Osteocyte (in vitro differentiated cells): ENCODE measurements around the gene IL18RAP. TPM values are rescaled to one million over a fixed set of nuclear protein-coding genes. Genes with fewer than 3 reads are reported as not detected.

ENCODE experiments used
- DNase-seq: peaks from one replicate; pipeline ENCODE4 v3.0.0; 2021; ENCODE audit warnings: mixed read lengths; ENCODE audit not compliant: unreplicated experiment; ENCODE audit errors: extremely low spot score
- H3K27ac Mint-ChIP-seq: one replicate; pipeline ENCODE4 v1.8.0; 2021; ENCODE audit warnings: mild to moderate bottlenecking, mixed read lengths; ENCODE audit not compliant: unreplicated experiment
- H3K27me3 Mint-ChIP-seq: one replicate; pipeline ENCODE4 v1.8.0; 2021; ENCODE audit warnings: mixed read lengths; ENCODE audit not compliant: unreplicated experiment
- H3K36me3 Mint-ChIP-seq: one replicate; pipeline ENCODE4 v1.8.0; 2021; ENCODE audit warnings: mixed read lengths; ENCODE audit not compliant: unreplicated experiment
- H3K4me1 Mint-ChIP-seq: one replicate; pipeline ENCODE4 v1.8.0; 2021; ENCODE audit warnings: mixed read lengths; ENCODE audit not compliant: unreplicated experiment
- H3K4me3 Mint-ChIP-seq: one replicate; pipeline ENCODE4 v1.8.0; 2021; ENCODE audit warnings: mild to moderate bottlenecking, moderate library complexity, mixed read lengths; ENCODE audit not compliant: unreplicated experiment
- H3K9me3 Mint-ChIP-seq: one replicate; pipeline ENCODE4 v1.8.0; 2021; ENCODE audit warnings: mixed read lengths; ENCODE audit not compliant: unreplicated experiment
- CTCF ChIP-seq: fragments of 200-600 bp; sonication (generic); IDR thresholded peaks from 2 replicates; pipeline ENCODE4 v1.5.0; 2021; ENCODE audit warnings: antibody characterized with exemption, mild to moderate bottlenecking, moderate library complexity
- total RNA-seq: library from RNA; stranded (reverse); gene quantifications from 2 replicates; pipeline ENCODE4 v1.2.1, GENCODE V29; 2021

IL18RAP gene
- total RNA-seq, 1 donor from 2014 or later = not detected

DNA sequence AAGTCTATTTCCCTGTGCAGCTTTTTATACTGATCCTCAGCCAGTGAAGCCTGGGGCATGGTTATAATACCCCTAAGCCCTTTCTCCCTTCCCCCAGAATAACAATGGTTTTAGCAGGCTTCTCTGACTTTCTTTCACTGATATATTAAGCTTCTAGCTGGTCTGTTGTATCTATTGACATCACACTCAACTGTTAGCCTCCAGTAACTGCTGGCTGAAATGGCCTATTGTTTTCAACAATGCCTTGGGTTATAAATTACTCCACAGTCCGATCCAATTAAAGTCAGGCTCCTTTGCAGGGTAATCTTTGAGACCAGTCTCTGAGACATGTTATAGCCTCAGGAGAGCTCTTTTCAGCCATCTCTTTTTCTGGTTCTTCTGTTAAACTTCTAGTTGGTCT lies 47.2 kb downstream of the IL18RAP start:
- H3K36me3 Mint-ChIP-seq = no peaks in the 10 kb centered on the region
- H3K4me3 Mint-ChIP-seq = no peak overlapping the region
- peaks cover 31% of the 10 kb centered on the region for H3K27me3 Mint-ChIP-seq
- H3K9me3 Mint-ChIP-seq = peaks cover 13% of the 10 kb centered on the region
- TF ChIP-seq CTCF = no peak
- H3K4me1 Mint-ChIP-seq = no peaks in the 10 kb centered on the region
- H3K27ac Mint-ChIP-seq = no peak overlapping the region
- DNase-seq = peak; percentile 0

DNA sequence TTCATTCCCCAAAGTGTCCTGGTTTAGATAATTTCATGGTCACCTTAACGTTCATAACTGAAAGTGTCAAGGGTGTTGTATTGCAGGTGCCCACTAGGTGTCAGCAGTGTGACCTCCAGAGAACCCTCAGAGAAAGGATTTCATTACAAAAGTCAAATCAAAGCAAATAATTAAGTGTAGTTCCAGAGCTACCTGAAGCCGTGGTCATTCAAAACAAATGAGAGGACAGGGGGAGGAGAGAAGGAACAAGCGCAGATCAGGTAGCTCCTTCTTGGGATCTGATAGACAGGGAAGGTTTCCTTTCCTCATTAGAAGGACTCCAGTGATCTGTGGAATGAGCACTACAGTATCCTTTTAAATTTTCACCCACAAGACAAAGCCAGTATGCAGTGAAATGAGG lies 50.1 kb downstream of the IL18RAP start, which contains the start of gene SLC9A4:
TSS of gene SLC9A4 (plus strand) at position 207 of the 400 bp plus-strand sequence. CDS start 534 bp downstream, outside the sequence.
- peaks cover 13% of the 10 kb centered on the region for H3K9me3 Mint-ChIP-seq
- TF ChIP-seq CTCF = peak; percentile 88
- H3K36me3 Mint-ChIP-seq = no peaks in the 10 kb centered on the region
- no peak within 1 kb of the TSS for H3K4me3 Mint-ChIP-seq
- peaks cover 53% of the 10 kb centered on the region for H3K27me3 Mint-ChIP-seq
- peak; percentile 76 for DNase-seq
- H3K27ac Mint-ChIP-seq = no peak within 1 kb of the TSS
- H3K4me1 Mint-ChIP-seq = no peaks in the 10 kb centered on the region

GRCh38 chr2:102473631-102474030 lies 50.7 kb downstream of the IL18RAP start:
- no peak for TF ChIP-seq CTCF
- Mint-ChIP-seq H3K36me3 (no peaks in the 10 kb centered on the region), H3K27me3 (peaks cover 50% of the 10 kb centered on the region), H3K4me1 (no peaks in the 10 kb centered on the region), H3K4me3 (no peak overlapping the region), H3K9me3 (peaks cover 13% of the 10 kb centered on the region), H3K27ac (no peak overlapping the region)
- DNase-seq = peak; percentile 23

DNA sequence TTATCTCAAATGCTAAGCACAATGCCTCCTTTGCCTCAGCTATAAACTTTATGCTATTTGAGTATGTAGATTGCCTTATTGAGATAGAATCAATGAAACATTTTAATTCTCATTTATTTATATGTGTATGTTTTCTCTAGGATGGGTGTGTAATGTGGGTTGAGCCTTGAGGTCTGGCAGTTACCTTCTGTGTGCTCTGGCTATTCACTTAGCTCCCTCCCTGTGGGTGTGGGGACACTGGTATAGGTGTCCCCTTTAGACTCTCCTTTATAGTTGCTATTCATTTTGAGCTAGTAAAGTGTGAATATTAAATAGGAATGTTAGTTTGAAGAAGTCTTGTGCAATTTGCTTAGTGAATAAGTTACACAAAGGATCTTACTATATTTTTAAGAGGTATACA lies 51.8 kb downstream of the IL18RAP start:
- H3K4me1 Mint-ChIP-seq = no peaks in the 10 kb centered on the region
- no peaks in the 10 kb centered on the region for H3K36me3 Mint-ChIP-seq
- TF ChIP-seq CTCF = no peak
- H3K9me3 Mint-ChIP-seq = peaks cover 7% of the 10 kb centered on the region
- H3K27me3 Mint-ChIP-seq = peaks cover 52% of the 10 kb centered on the region
- H3K4me3 Mint-ChIP-seq = no peak overlapping the region
- no peak overlapping the region for H3K27ac Mint-ChIP-seq
- DNase-seq = no peak

- Mint-ChIP-seq H3K4me1 (no peaks in the 10 kb centered on the region), H3K4me3 (no peak overlapping the region)
These were observed 55.9 kb downstream of the IL18RAP start for GRCh38 chr2:102478686-102479470.

More at GRCh38 chr2:102478686-102479470, 55.9 kb downstream of the IL18RAP start:
- Mint-ChIP-seq H3K27ac (no peak overlapping the region), H3K27me3 (peaks cover 46% of the 10 kb centered on the region), H3K36me3 (no peaks in the 10 kb centered on the region), H3K9me3 (no peaks in the 10 kb centered on the region)
- TF ChIP-seq CTCF = no peak
- DNase-seq = peak; percentile 82
